ENCODE data around the gene CSRNP3.

DNA sequence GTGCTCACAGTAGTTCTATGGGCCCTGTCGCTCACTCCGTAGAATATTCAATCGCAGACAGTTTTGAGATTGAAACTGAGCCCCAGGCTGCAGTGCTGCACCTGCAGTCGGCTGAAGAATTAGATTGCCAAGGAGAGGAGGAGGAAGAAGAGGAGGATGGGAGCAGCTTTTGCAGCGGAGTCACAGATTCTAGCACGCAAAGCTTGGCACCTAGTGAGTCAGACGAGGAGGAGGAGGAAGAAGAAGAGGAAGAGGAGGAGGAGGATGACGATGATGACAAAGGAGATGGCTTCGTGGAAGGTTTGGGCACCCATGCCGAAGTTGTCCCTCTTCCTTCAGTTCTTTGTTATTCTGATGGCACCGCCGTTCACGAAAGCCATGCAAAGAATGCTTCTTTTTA lies 209.4 kb downstream of the CSRNP3 start:
- TF ChIP-seq, protein P1, sequence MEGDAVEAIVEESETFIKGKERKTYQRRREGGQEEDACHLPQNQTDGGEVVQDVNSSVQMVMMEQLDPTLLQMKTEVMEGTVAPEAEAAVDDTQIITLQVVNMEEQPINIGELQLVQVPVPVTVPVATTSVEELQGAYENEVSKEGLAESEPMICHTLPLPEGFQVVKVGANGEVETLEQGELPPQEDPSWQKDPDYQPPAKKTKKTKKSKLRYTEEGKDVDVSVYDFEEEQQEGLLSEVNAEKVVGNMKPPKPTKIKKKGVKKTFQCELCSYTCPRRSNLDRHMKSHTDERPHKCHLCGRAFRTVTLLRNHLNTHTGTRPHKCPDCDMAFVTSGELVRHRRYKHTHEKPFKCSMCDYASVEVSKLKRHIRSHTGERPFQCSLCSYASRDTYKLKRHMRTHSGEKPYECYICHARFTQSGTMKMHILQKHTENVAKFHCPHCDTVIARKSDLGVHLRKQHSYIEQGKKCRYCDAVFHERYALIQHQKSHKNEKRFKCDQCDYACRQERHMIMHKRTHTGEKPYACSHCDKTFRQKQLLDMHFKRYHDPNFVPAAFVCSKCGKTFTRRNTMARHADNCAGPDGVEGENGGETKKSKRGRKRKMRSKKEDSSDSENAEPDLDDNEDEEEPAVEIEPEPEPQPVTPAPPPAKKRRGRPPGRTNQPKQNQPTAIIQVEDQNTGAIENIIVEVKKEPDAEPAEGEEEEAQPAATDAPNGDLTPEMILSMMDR (conservative IDR thresholded peaks at IDR 0.05) = no peak
- TF ChIP-seq EZH2 (IDR thresholded peaks at IDR 0.05; ENCODE audit: low read depth) = no peak
